BE2C (cell line): ENCODE measurements around the gene GNG8.

Source experiments
- DNase-seq: peaks from one replicate; pipeline ENCODE4 v3.0.0-alpha.2; 2020
- H3K27me3 ChIP-seq: fragments of 250-450 bp; sonication (Bioruptor Pico); 2 replicates; pipeline ENCODE4 v1.5.1; 2020; ENCODE audit warnings: mild to moderate bottlenecking
- H3K36me3 ChIP-seq: fragments of 250-450 bp; sonication (Bioruptor Pico); 2 replicates; pipeline ENCODE4 v1.5.1; 2020; ENCODE audit warnings: mild to moderate bottlenecking
- H3K4me1 ChIP-seq: fragments of 250-450 bp; sonication (Bioruptor Pico); 2 replicates; pipeline ENCODE4 v1.5.1; 2020
- H3K4me3 ChIP-seq: 2 replicates; pipeline ENCODE4 v1.5.1; 2011; ENCODE audit warnings: low read depth, low read length
- H3K9me3 ChIP-seq: fragments of 250-450 bp; sonication (Bioruptor Pico); 2 replicates; pipeline ENCODE4 v1.5.1; 2020
- TF ChIP-seq, protein P1 (sequence below): IDR thresholded peaks from 2 replicates; pipeline ENCODE4 v1.5.1; 2012; ENCODE audit warnings: mild to moderate bottlenecking, low read depth, low read length

The GNG8 gene

DNA sequence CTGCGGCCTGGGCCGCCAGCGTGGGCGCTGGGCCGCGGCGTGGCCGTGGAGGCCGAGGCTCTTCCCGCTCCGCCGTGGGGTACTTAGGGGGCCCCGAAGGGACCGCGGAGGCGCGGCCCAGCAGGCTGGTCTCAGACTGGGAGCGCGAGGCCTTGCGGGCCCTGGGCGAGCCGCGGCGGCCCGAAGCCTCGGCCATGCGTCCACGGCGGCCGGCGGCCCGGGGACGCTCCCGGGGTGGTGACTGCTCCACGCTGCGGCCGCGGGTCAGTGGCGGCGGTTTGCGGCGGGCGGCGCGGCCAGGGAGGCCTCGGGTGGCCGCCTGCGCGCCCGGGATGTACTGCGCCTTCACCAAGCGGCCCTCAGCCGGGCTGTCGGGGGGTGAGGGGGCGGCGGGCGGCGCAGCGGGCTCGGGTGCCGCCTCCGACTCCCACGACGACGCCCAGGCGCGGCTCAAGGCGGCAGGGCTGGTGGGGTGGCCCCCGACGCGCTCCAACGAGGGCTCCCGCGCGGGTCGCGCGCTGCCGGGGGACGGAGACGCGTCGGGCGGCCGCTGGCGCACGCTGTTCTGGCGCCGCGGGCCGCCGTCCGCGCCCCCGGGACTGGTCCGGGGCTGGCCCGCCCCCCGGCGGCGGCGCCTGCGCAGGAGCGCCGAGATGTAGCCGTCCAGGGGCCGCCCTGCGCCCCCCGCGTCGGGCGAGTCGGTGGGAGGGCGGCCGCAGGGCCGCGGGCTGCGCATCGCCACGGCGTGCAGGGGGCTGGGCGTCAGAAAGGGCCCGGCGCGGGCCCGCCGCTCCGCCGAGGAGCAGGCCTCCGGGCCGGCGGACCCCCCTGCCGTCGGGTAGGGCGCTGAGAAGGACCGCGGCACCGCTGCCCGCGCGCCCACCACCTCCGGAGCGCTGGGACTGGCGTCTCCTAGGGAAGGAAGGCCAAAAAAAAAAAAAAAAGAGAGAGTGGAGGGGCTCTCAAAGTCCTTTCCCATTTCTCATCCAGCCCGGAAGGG lies 13.3 kb upstream of the GNG8 start:
- no peaks in the 10 kb centered on the region for H3K4me1 ChIP-seq
- H3K9me3 ChIP-seq: no peaks in the 10 kb centered on the region; the same call in 1 of the 2 replicates
- H3K4me3 ChIP-seq: no peak overlapping the region
- H3K36me3 ChIP-seq: no peaks in the 10 kb centered on the region
- H3K27me3 ChIP-seq: no peaks in the 10 kb centered on the region
- DNase-seq: no peak
- TF ChIP-seq, protein P1, sequence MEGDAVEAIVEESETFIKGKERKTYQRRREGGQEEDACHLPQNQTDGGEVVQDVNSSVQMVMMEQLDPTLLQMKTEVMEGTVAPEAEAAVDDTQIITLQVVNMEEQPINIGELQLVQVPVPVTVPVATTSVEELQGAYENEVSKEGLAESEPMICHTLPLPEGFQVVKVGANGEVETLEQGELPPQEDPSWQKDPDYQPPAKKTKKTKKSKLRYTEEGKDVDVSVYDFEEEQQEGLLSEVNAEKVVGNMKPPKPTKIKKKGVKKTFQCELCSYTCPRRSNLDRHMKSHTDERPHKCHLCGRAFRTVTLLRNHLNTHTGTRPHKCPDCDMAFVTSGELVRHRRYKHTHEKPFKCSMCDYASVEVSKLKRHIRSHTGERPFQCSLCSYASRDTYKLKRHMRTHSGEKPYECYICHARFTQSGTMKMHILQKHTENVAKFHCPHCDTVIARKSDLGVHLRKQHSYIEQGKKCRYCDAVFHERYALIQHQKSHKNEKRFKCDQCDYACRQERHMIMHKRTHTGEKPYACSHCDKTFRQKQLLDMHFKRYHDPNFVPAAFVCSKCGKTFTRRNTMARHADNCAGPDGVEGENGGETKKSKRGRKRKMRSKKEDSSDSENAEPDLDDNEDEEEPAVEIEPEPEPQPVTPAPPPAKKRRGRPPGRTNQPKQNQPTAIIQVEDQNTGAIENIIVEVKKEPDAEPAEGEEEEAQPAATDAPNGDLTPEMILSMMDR: no peak

DNA sequence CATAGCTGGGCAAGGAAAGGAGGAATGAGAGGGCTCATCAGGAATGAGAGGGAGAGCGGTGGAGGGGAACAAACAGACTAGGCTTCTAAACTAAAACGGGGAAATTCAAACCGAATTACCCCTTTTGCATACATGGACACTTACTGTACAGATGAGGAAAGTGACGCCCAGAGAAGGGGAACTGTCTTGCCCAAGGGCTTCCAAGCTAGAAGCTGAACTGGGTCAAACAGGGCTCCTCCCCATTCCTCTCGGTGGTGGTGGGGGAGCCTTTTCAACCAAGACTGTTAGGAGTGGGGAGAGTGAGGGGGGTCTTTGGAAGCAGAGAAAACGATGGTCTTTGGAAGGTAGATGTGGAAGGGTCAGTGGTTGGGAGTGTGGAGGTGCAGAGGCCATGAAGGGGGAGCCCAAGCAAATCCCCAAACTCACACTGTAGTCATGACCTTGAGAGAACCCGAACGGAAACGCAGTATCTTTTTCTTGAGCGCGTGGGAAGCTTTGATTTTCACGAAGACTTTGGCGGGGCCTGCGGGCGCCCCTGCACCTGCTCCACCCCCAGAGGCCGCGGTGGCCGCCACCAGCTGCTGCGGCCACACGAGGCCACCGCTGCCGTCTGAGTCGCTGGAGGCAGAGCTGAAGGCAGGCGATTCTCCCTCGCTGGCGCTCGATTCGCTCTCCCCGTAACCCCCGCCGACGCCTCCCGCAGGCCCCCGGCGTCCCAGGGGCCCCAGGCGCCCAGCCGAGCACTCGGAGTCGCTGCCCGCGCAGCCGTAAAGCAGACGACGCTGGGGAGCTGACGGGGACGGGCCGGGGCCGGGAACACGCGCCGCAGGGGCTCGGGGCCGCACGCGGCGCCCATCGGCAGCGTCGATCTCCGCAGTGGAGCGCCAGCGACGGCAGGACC lies 12.3 kb upstream of the GNG8 start:
- no peak for DNase-seq
- Histone ChIP-seq H3K4me3 (no peak overlapping the region), H3K9me3 (no peaks in the 10 kb centered on the region; the same call in 1 of the 2 replicates), H3K27me3 (no peaks in the 10 kb centered on the region), H3K4me1 (no peaks in the 10 kb centered on the region), H3K36me3 (no peaks in the 10 kb centered on the region)
- TF ChIP-seq, protein P1: no peak

DNA sequence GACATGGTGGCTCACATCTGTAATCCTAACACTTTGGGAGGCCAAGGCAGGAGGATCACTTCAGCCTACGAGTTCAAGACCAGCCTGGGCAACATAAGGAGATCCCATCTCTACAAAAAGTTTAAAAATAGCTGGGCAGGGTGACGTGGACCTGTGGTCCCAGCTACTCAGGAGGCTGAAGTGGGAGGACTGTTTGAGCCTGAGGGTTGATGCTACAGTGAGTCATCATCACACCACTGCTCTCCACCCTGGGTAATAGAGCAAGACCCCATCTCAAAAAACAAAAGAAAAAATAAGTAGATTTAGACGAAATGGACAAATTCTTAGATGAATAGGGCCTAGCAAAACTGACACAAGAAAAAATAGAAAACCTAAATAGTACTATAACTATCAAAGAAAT lies 10.4 kb upstream of the GNG8 start:
- H3K4me3 ChIP-seq: no peak overlapping the region
- no peaks in the 10 kb centered on the region for H3K4me1 ChIP-seq
- no peaks in the 10 kb centered on the region for H3K27me3 ChIP-seq
- TF ChIP-seq, protein P1: no peak
- H3K9me3 ChIP-seq: no peaks in the 10 kb centered on the region; the same call in 1 of the 2 replicates
- H3K36me3 ChIP-seq: no peaks in the 10 kb centered on the region
- DNase-seq: no peak

DNA sequence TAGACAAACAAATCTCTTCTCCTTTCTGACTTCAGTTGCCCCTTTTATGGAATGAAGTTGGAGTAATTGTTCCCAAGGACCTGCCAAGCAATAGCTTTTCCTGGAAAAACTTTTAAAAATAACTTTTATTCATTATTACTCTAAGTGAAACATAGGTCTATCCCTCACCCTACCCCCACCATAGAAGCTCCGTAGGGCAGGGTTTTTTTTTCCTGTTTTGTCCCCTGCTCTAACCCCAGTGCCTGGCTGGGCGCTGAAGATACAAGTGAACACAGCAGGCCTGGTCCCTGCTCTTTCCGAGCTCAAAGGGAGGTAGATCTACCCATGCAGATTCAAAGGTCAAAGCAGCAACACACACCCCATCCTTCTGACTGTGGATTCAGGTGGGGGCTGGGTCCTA lies 8.7 kb upstream of the GNG8 start:
- Histone ChIP-seq H3K9me3 (no peaks in the 10 kb centered on the region; the same call in 1 of the 2 replicates), H3K36me3 (no peaks in the 10 kb centered on the region), H3K27me3 (no peaks in the 10 kb centered on the region), H3K4me3 (no peak overlapping the region), H3K4me1 (peaks cover 6% of the 10 kb centered on the region; the same call in 1 of the 2 replicates)
- TF ChIP-seq, protein P1: no peak
- DNase-seq: no peak

DNA sequence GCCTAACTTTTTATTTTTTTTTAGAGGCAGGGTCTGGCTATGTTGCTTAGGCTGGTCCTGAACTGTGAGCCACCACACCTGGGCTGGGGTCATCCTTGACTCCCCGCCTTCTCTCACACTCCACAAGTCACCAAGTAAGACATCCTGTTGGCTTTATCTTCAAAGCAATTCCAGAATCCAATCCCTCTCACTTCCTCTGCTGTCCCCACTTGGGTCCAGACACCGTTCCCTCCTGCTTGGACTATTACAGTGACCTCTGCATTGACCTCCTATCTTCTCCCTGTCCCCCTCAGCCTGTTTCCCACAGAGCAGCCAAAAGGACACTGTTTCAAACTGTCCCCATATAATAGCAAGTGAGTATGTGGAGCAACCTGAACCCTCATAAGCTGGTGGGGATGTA lies 4.7 kb upstream of the GNG8 start:
- Histone ChIP-seq H3K4me1 (peaks cover 6% of the 10 kb centered on the region; the same call in 1 of the 2 replicates), H3K36me3 (no peaks in the 10 kb centered on the region), H3K27me3 (no peaks in the 10 kb centered on the region), H3K4me3 (no peak overlapping the region), H3K9me3 (no peaks in the 10 kb centered on the region)
- TF ChIP-seq, protein P1: no peak
- no peak for DNase-seq
